SK-N-SH treated with all-trans-retinoic acid at 6 μM for 48 hours (cell line): ENCODE results near the gene IFNAR2.

Experiments
- ARNTL ChIP-seq: fragments of 450-650 bp; formaldehyde crosslinking; IDR thresholded peaks from 2 replicates; pipeline ENCODE4 v1.5.0; 2020; ENCODE audit warnings: low read depth, mild to moderate bottlenecking, moderate library complexity, borderline replicate concordance
- OSR1 ChIP-seq: fragments of 250-450 bp; sonication (Bioruptor Pico); IDR thresholded peaks from 2 replicates; pipeline ENCODE4 v1.8.0; 2022; ENCODE audit warnings: moderate library complexity, mild to moderate bottlenecking, inconsistent platforms
- RARB ChIP-seq: fragments of 250-450 bp; sonication (Bioruptor Pico); IDR thresholded peaks from 2 replicates; pipeline ENCODE4 v1.8.0; 2021; ENCODE audit warnings: mild to moderate bottlenecking, moderate library complexity
- TOX ChIP-seq: fragments of 250-450 bp; sonication (Bioruptor Pico); IDR thresholded peaks from 2 replicates; pipeline ENCODE4 v1.8.0; 2021; ENCODE audit warnings: mild to moderate bottlenecking, moderate library complexity, borderline replicate concordance
- ZFP3 ChIP-seq: fragments of 250-450 bp; sonication (Bioruptor Pico); IDR thresholded peaks from 2 replicates; pipeline ENCODE4 v1.5.0; 2020; ENCODE audit warnings: mild to moderate bottlenecking, moderate library complexity
- ZFP30 ChIP-seq: fragments of 450-650 bp; formaldehyde crosslinking; IDR thresholded peaks from 2 replicates; pipeline ENCODE4 v1.5.0; 2022; ENCODE audit warnings: mild to moderate bottlenecking, moderate library complexity
- TF ChIP-seq, protein P1 (sequence below): fragments of 250-450 bp; sonication (Bioruptor Pico); IDR thresholded peaks from 2 replicates; pipeline ENCODE4 v1.8.0; 2020; ENCODE audit warnings: mild to moderate bottlenecking, moderate library complexity, borderline replicate concordance

GRCh38 chr21:33197496-33197895, 32.2 kb upstream of the IFNAR2 start:
- no peak for TF ChIP-seq ZFP30
- no peak for TF ChIP-seq RARB (CRISPR knock-in tag)
- TF ChIP-seq ARNTL (CRISPR knock-in tag), result no peak
- no peak for TF ChIP-seq TOX (CRISPR knock-in tag)
- TF ChIP-seq, protein P1, sequence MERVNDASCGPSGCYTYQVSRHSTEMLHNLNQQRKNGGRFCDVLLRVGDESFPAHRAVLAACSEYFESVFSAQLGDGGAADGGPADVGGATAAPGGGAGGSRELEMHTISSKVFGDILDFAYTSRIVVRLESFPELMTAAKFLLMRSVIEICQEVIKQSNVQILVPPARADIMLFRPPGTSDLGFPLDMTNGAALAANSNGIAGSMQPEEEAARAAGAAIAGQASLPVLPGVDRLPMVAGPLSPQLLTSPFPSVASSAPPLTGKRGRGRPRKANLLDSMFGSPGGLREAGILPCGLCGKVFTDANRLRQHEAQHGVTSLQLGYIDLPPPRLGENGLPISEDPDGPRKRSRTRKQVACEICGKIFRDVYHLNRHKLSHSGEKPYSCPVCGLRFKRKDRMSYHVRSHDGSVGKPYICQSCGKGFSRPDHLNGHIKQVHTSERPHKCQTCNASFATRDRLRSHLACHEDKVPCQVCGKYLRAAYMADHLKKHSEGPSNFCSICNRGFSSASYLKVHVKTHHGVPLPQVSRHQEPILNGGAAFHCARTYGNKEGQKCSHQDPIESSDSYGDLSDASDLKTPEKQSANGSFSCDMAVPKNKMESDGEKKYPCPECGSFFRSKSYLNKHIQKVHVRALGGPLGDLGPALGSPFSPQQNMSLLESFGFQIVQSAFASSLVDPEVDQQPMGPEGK (CRISPR knock-in tag), result no peak
- no peak for TF ChIP-seq ZFP3
- TF ChIP-seq OSR1, result no peak
